Uterus (tissue), 4 donors: ENCODE results near the gene MPO. TPM values are rescaled to one million over a fixed set of nuclear protein-coding genes. Genes with fewer than 3 reads are reported as not detected.

ENCODE experiments used
- DNase-seq, 2 donors: peaks; one replicate each; pipeline ENCODE4 v3.0.0-alpha.2; 2019 to 2020
- H3K27ac ChIP-seq, 2 donors: fragments of 200-600 bp; sonication (generic); 1 replicate in 1 of 2; 2 replicates in 1 of 2; pipeline ENCODE4 v1.5.1; 2016 to 2018
- H3K27me3 ChIP-seq, 2 donors: fragments of 200-600 bp; sonication (generic); one replicate each; pipeline ENCODE4 v1.5.1; 2018 to 2019; ENCODE audit warnings: control low read depth in 1 of 2
- H3K36me3 ChIP-seq, 2 donors: fragments of 200-600 bp; sonication (generic); one replicate each; pipeline ENCODE4 v1.5.1; 2019; ENCODE audit warnings: control low read depth in 1 of 2
- H3K4me1 ChIP-seq, 2 donors: fragments of 200-600 bp; sonication (generic); one replicate each; pipeline ENCODE4 v1.5.1; 2018 to 2019; ENCODE audit warnings: control low read depth in 1 of 2
- H3K4me3 ChIP-seq, 2 donors: fragments of 200-600 bp; sonication (generic); 1 replicate in 1 of 2; 2 replicates in 1 of 2; pipeline ENCODE4 v1.5.1; 2018 to 2019; ENCODE audit warnings: mild to moderate bottlenecking in 1 of 2
- H3K9me3 ChIP-seq, 2 donors: fragments of 200-600 bp; sonication (generic); one replicate each; pipeline ENCODE4 v1.5.1; 2019; ENCODE audit warnings: control low read depth in 1 of 2
- CTCF ChIP-seq, 4 experiments: fragments of 200-600 bp in 2 of 4; fragments of 450-650 bp in 2 of 4; sonication (generic) in 2 of 4; IDR thresholded peaks; one replicate each; pipeline ENCODE4 v1.5.1; 2016 to 2019; ENCODE audit warnings: antibody characterized with exemption in 4 of 4, mild to moderate bottlenecking in 2 of 4, moderate library complexity in 1 of 4
- POLR2A ChIP-seq, 2 donors: fragments of 450-650 bp; IDR thresholded peaks; one replicate each; pipeline ENCODE4 v1.6.1; 2016; ENCODE audit warnings: antibody characterized with exemption in 2 of 2, mild to moderate bottlenecking in 1 of 2, moderate library complexity in 1 of 2
- intact Hi-C: fragments of 100-400 bp; cut with DNase I; formaldehyde crosslinking; loops from one replicate; pipeline ENCODE4 v1.15.1; 2023; ENCODE audit warnings: low total_unique reads
- total RNA-seq, 4 donors: library from RNA; depleted of rRNA in 3 of 4; stranded (reverse); fragments of >200 nt in 3 of 4; gene quantifications; one replicate each; pipeline versions ENCODE4 v1.1.0 to v1.2.4, GENCODE V29; 2014 to 2023
- donor health status: DM: yes; HTN: yes; CAD: no.

MPO gene
- total RNA-seq, 4 donors from 2014 or later: 0.79 to 21.7 TPM; not detected in 2

- TF ChIP-seq POLR2A (IDR thresholded peaks at IDR 0.05): no peak
- no peak for TF ChIP-seq CTCF (IDR thresholded peaks at IDR 0.05)
- no peaks in the 10 kb centered on the region for H3K27me3 ChIP-seq
- H3K4me1 ChIP-seq: no peaks in the 10 kb centered on the region
- no peak overlapping the region for H3K27ac ChIP-seq
- no peaks in the 10 kb centered on the region for H3K9me3 ChIP-seq
- DNase-seq: no peak
- H3K4me3 ChIP-seq: no peak overlapping the region
- intact Hi-C loops: no loop called here
- no peaks in the 10 kb centered on the region for H3K36me3 ChIP-seq
Observed at GRCh38 chr17:58321571-58322525, 41.1 kb upstream of the MPO start.

- no peak for TF ChIP-seq CTCF (IDR thresholded peaks at IDR 0.05)
- TF ChIP-seq POLR2A (IDR thresholded peaks at IDR 0.05): no peak
- Histone ChIP-seq H3K4me3 (no peak overlapping the region), H3K27ac (no peak overlapping the region), H3K27me3 (no peaks in the 10 kb centered on the region), H3K36me3 (no peaks in the 10 kb centered on the region), H3K4me1 (no peaks in the 10 kb centered on the region), H3K9me3 (no peaks in the 10 kb centered on the region)
- DNase-seq: no peak
- intact Hi-C loops: no loop called here
Observed at GRCh38 chr17:58320570-58321323, 40.0 kb upstream of the MPO start.

- TF ChIP-seq POLR2A (IDR thresholded peaks at IDR 0.05) (no peak), CTCF (IDR thresholded peaks at IDR 0.05) (no peak)
- no peak for DNase-seq
Observed at GRCh38 chr17:58320163-58320558, 39.4 kb upstream of the MPO start.

GRCh38 chr17:58319173-58320162 lies 38.7 kb upstream of the MPO start:
- intact Hi-C loops: no loop called here
- no peak overlapping the region for H3K4me3 ChIP-seq
- H3K27ac ChIP-seq: no peak overlapping the region
- H3K9me3 ChIP-seq: no peaks in the 10 kb centered on the region
- H3K36me3 ChIP-seq: no peaks in the 10 kb centered on the region
- no peak for DNase-seq
- H3K27me3 ChIP-seq: no peaks in the 10 kb centered on the region
- no peaks in the 10 kb centered on the region for H3K4me1 ChIP-seq
- TF ChIP-seq CTCF (IDR thresholded peaks at IDR 0.05) (no peak), POLR2A (IDR thresholded peaks at IDR 0.05) (no peak)

More at GRCh38 chr17:58320163-58320558, 39.4 kb upstream of the MPO start:
- Histone ChIP-seq H3K4me1 (no peaks in the 10 kb centered on the region), H3K27me3 (no peaks in the 10 kb centered on the region), H3K9me3 (no peaks in the 10 kb centered on the region), H3K27ac (no peak overlapping the region), H3K4me3 (no peak overlapping the region), H3K36me3 (no peaks in the 10 kb centered on the region)
- intact Hi-C loops: no loop called here
